ENCODE data around the gene SLC11A2. TPM values are rescaled to one million over a fixed set of nuclear protein-coding genes. Genes with fewer than 3 reads are reported as not detected.

The SLC11A2 gene
- total RNA-seq, 1 donor from 2014 or later, result 40.0 TPM

DNA sequence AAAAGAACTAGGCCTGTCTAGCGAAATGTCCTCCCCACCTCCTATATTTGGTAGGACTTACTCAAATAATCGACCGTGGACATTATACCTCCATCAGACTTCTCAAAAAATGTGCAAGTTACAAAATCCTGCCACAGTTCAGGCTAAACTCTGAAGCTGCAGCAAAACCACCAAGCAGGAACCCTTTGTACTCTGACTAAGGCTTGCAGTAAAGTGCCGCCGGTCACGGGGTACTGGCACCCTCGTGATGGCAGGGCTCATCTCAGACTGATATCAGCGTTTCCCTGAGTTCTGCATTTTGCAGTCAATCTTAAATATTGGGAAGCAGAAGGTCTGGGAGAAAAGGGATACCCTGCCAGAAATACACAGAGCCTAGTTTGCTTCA is 17.1 kb downstream of the SLC11A2 start:
- Histone ChIP-seq H2AFZ (ENCODE audit: low read depth, low read length) (no peak overlapping the region), H3K4me3 (ENCODE audit: insufficient read depth, low read depth, low read length) (no peak overlapping the region), H3K27me3 (ENCODE audit: insufficient read depth, low read length) (no peaks in the 10 kb centered on the region), H3K27ac (ENCODE audit: low read depth, low read length) (no peak overlapping the region), H3K4me2 (ENCODE audit: low read length) (no peak overlapping the region), H3K36me3 (ENCODE audit: insufficient read depth, low read length) (peaks cover 5% of the 10 kb centered on the region), H4K20me1 (ENCODE audit: insufficient read depth, low read length) (peaks cover 40% of the 10 kb centered on the region), H3K4me1 (ENCODE audit: insufficient read depth, low read length) (no peaks in the 10 kb centered on the region), H3K79me2 (ENCODE audit: insufficient read depth, low read length) (peaks cover 12% of the 10 kb centered on the region), H3K9me3 (ENCODE audit: insufficient read depth, low read depth, low read length) (no peaks in the 10 kb centered on the region), H3K9ac (ENCODE audit: low read length) (no peak overlapping the region)
- H3K36me3 Mint-ChIP-seq (ENCODE audit: low read depth, unreplicated experiment), result peaks cover 17% of the 10 kb centered on the region
- H3K4me3 Mint-ChIP-seq (ENCODE audit: unreplicated experiment), result no peak overlapping the region
- TF ChIP-seq EZH2 (IDR thresholded peaks at IDR 0.05; ENCODE audit: insufficient read depth, low read length), result no peak
- TF ChIP-seq, protein P1, sequence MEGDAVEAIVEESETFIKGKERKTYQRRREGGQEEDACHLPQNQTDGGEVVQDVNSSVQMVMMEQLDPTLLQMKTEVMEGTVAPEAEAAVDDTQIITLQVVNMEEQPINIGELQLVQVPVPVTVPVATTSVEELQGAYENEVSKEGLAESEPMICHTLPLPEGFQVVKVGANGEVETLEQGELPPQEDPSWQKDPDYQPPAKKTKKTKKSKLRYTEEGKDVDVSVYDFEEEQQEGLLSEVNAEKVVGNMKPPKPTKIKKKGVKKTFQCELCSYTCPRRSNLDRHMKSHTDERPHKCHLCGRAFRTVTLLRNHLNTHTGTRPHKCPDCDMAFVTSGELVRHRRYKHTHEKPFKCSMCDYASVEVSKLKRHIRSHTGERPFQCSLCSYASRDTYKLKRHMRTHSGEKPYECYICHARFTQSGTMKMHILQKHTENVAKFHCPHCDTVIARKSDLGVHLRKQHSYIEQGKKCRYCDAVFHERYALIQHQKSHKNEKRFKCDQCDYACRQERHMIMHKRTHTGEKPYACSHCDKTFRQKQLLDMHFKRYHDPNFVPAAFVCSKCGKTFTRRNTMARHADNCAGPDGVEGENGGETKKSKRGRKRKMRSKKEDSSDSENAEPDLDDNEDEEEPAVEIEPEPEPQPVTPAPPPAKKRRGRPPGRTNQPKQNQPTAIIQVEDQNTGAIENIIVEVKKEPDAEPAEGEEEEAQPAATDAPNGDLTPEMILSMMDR (IDR thresholded peaks at IDR 0.05; ENCODE audit: insufficient read depth, low read depth, low read length), result no peak
- H3K4me1 Mint-ChIP-seq (ENCODE audit: low read depth, unreplicated experiment), result peaks cover 8% of the 10 kb centered on the region
- no peak for DNase-seq (ENCODE audit: low read depth)
- no peak for FAIRE-seq
- H3K27me3 Mint-ChIP-seq (ENCODE audit: low read depth, unreplicated experiment), result no peaks in the 10 kb centered on the region
- no peak overlapping the region for H3K27ac Mint-ChIP-seq (ENCODE audit: unreplicated experiment)
- H3K9me3 Mint-ChIP-seq (ENCODE audit: unreplicated experiment), result no peaks in the 10 kb centered on the region

DNA sequence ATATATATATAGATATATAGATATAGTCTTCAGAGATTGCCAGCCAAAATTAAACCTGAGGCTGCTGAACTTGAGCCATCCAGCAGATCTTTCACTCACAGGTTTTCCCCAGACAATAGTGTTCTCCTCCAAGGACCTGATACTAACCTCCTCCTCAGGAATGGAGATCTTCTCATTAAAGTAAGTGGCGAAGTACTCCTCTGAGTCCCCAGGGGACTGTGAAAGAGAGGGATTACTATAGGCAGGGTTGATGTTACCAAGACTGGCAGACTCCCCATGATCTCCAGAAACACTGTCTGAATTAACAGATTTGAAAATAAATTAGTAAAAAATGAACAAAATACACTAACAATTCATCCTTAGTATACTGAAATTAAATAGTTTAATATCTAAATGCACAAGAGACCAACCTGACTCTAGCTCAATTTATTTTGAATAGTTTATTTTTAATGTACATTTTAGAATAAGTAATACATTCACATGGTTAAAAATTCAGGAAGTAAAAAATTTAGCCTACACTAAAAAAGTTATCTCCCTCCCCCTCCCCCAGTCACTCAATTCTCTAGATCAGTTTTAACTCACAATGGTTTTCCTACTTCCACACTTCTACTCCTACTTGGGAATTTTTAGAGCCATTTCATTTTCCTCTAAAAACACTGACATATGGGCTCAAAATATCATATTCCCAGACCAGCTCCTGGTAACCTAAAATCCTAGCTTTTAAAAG is 17.7 kb downstream of the SLC11A2 start:
- Histone ChIP-seq H3K9me3 (ENCODE audit: insufficient read depth, low read depth, low read length) (no peaks in the 10 kb centered on the region), H3K4me3 (ENCODE audit: insufficient read depth, low read depth, low read length) (no peak overlapping the region), H3K9ac (ENCODE audit: low read length) (no peak overlapping the region), H3K36me3 (ENCODE audit: insufficient read depth, low read length) (peaks cover 5% of the 10 kb centered on the region), H3K27me3 (ENCODE audit: insufficient read depth, low read length) (no peaks in the 10 kb centered on the region), H4K20me1 (ENCODE audit: insufficient read depth, low read length) (peaks cover 35% of the 10 kb centered on the region), H3K4me1 (ENCODE audit: insufficient read depth, low read length) (no peaks in the 10 kb centered on the region), H3K4me2 (ENCODE audit: low read length) (no peak overlapping the region), H2AFZ (ENCODE audit: low read depth, low read length) (no peak overlapping the region), H3K27ac (ENCODE audit: low read depth, low read length) (no peak overlapping the region), H3K79me2 (ENCODE audit: insufficient read depth, low read length) (peaks cover 11% of the 10 kb centered on the region)
- DNase-seq (ENCODE audit: low read depth) (no peak), FAIRE-seq (no peak)
- Mint-ChIP-seq H3K4me3 (ENCODE audit: unreplicated experiment) (no peak overlapping the region), H3K9me3 (ENCODE audit: unreplicated experiment) (no peaks in the 10 kb centered on the region), H3K36me3 (ENCODE audit: low read depth, unreplicated experiment) (peaks cover 18% of the 10 kb centered on the region), H3K27me3 (ENCODE audit: low read depth, unreplicated experiment) (no peaks in the 10 kb centered on the region), H3K27ac (ENCODE audit: unreplicated experiment) (no peak overlapping the region), H3K4me1 (ENCODE audit: low read depth, unreplicated experiment) (peaks cover 8% of the 10 kb centered on the region)
- TF ChIP-seq EZH2 (IDR thresholded peaks at IDR 0.05; ENCODE audit: insufficient read depth, low read length), result no peak
- TF ChIP-seq, protein P1 (IDR thresholded peaks at IDR 0.05; ENCODE audit: insufficient read depth, low read depth, low read length), result no peak

DNA sequence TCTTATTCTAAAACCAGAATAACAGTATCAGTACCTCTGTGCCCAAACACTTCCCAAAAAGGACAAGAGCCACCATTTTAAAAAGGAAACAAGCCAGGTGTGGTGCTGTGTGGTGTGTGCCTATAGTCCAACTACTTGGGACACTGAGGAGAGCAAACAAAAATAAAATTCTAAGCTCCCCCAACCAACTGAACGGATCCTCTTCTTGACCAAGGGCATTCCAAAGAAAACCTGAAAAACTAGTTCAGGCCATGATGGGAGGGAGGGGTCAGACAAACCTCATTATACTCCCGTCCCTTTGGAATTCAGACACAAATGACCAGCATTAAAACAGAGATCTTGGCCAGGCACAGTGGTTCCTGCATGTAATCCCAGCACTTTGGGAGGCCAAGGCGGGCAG is 20.5 kb downstream of the SLC11A2 start:
- TF ChIP-seq, protein P1 (IDR thresholded peaks at IDR 0.05; ENCODE audit: insufficient read depth, low read depth, low read length), result no peak
- no peak for TF ChIP-seq EZH2 (IDR thresholded peaks at IDR 0.05; ENCODE audit: insufficient read depth, low read length)
- Histone ChIP-seq H2AFZ (ENCODE audit: low read depth, low read length) (no peak overlapping the region), H3K36me3 (ENCODE audit: insufficient read depth, low read length) (peaks cover 5% of the 10 kb centered on the region), H3K9me3 (ENCODE audit: insufficient read depth, low read depth, low read length) (no peaks in the 10 kb centered on the region), H3K9ac (ENCODE audit: low read length) (no peak overlapping the region), H3K79me2 (ENCODE audit: insufficient read depth, low read length) (no peaks in the 10 kb centered on the region), H4K20me1 (ENCODE audit: insufficient read depth, low read length) (peaks cover 13% of the 10 kb centered on the region), H3K27me3 (ENCODE audit: insufficient read depth, low read length) (no peaks in the 10 kb centered on the region), H3K4me2 (ENCODE audit: low read length) (no peak overlapping the region), H3K27ac (ENCODE audit: low read depth, low read length) (no peak overlapping the region), H3K4me1 (ENCODE audit: insufficient read depth, low read length) (no peaks in the 10 kb centered on the region), H3K4me3 (ENCODE audit: insufficient read depth, low read depth, low read length) (no peak overlapping the region)
- FAIRE-seq (no peak), DNase-seq (ENCODE audit: low read depth) (no peak)
- Mint-ChIP-seq H3K9me3 (ENCODE audit: unreplicated experiment) (no peaks in the 10 kb centered on the region), H3K4me1 (ENCODE audit: low read depth, unreplicated experiment) (peaks cover 3% of the 10 kb centered on the region), H3K27ac (ENCODE audit: unreplicated experiment) (no peak overlapping the region), H3K4me3 (ENCODE audit: unreplicated experiment) (no peak overlapping the region), H3K36me3 (ENCODE audit: low read depth, unreplicated experiment) (peaks cover 18% of the 10 kb centered on the region), H3K27me3 (ENCODE audit: low read depth, unreplicated experiment) (no peaks in the 10 kb centered on the region)

Measured in astrocyte (in vitro differentiated cells and primary cell).